CD4-positive, alpha-beta T cell (primary cell): ENCODE data around the gene GRK5. TPM values are rescaled to one million over a fixed set of nuclear protein-coding genes. Genes with fewer than 3 reads are reported as not detected.

Source experiments
- ATAC-seq: fragments of 200-7000 bp; cut with Tn5 transposase; one replicate; pipeline ENCODE4 v1.10.0; 2022; ENCODE audit warnings: mild to moderate bottlenecking; ENCODE audit not compliant: poor library complexity
- CTCF ChIA-PET: fragments of 350-600 bp; sonication (Branson Sonifier 250); formaldehyde crosslinking; loops from one replicate; lab custom pipeline; 2021; ENCODE audit warnings: antibody characterized with exemption, inconsistent platforms; lab: Charles Lee
- POLR2A ChIA-PET: fragments of 350-600 bp; sonication (Branson Sonifier 250); formaldehyde crosslinking; loops from one replicate; lab custom pipeline; 2021; ENCODE audit warnings: antibody characterized with exemption, inconsistent platforms; lab: Charles Lee
- DNase-seq, 14 experiments: peaks; one replicate each; pipeline ENCODE4 v3.0.0-alpha.2; 2013 to 2020; ENCODE audit warnings: mixed read lengths in 2 of 14
- H3K27ac ChIP-seq, 2 donors: one replicate each; pipeline versions ENCODE4 v1.5.1 to v1.7.0; 2013; ENCODE audit warnings: low read length in 2 of 2, low read depth in 1 of 2, mild to moderate bottlenecking in 1 of 2
- H3K27me3 ChIP-seq, 2 experiments: 1 replicate in 1 of 2; 2 replicates in 1 of 2; pipeline versions ENCODE4 v1.6.1 to v1.7.0; 2013; ENCODE audit warnings: low read length in 2 of 2, control low read depth in 1 of 2, mild to moderate bottlenecking in 1 of 2, moderate library complexity in 1 of 2; ENCODE audit not compliant: insufficient read depth in 2 of 2, control insufficient read depth in 1 of 2
- H3K36me3 ChIP-seq: one replicate; pipeline ENCODE4 v1.6.1; 2013; ENCODE audit warnings: low read length, control low read depth; ENCODE audit not compliant: insufficient read depth
- H3K4me1 ChIP-seq: one replicate; pipeline ENCODE4 v1.6.1; 2013; ENCODE audit warnings: low read length, control low read depth; ENCODE audit not compliant: insufficient read depth
- H3K4me3 ChIP-seq: one replicate; pipeline ENCODE4 v1.5.1; 2013; ENCODE audit warnings: mild to moderate bottlenecking, low read length, moderate library complexity
- H3K9me3 ChIP-seq, 2 experiments: 1 replicate in 1 of 2; 2 replicates in 1 of 2; pipeline versions ENCODE4 v1.6.1 to v1.7.0; 2013; ENCODE audit warnings: low read length in 2 of 2, mild to moderate bottlenecking in 2 of 2, control low read depth in 1 of 2, moderate library complexity in 1 of 2; ENCODE audit not compliant: control insufficient read depth in 1 of 2, insufficient read depth in 1 of 2
- H3K27ac Mint-ChIP-seq: one replicate; pipeline ENCODE4 v1.8.0; 2020; ENCODE audit warnings: mixed read lengths
- H3K27me3 Mint-ChIP-seq: one replicate; pipeline ENCODE4 v1.8.0; 2021; ENCODE audit warnings: mixed read lengths
- H3K36me3 Mint-ChIP-seq: one replicate; pipeline ENCODE4 v1.8.0; 2021; ENCODE audit warnings: low read depth, mixed read lengths
- H3K4me1 Mint-ChIP-seq: one replicate; pipeline ENCODE4 v1.8.0; 2021; ENCODE audit warnings: low read depth, mixed read lengths
- H3K4me3 Mint-ChIP-seq: one replicate; pipeline ENCODE4 v1.8.0; 2020; ENCODE audit warnings: mild to moderate bottlenecking, mixed read lengths
- H3K9me3 Mint-ChIP-seq: one replicate; pipeline ENCODE4 v1.8.0; 2020; ENCODE audit warnings: mixed read lengths
- CTCF ChIP-seq: fragments of 200-600 bp; IDR thresholded peaks from one replicate; pipeline ENCODE4 v1.8.0; 2022; ENCODE audit warnings: antibody characterized with exemption, mild to moderate bottlenecking
- intact Hi-C, 2 experiments: fragments of 100-400 bp; cut with DNase I in 1 of 2; cut with micrococcal nuclease in 1 of 2; formaldehyde crosslinking; loops; one replicate each; pipeline versions ENCODE4 v1.15.1 to v1.9.0; 2023 to 2025; cut with DNase I, micrococcal nuclease
- total RNA-seq, 174 experiments: library from RNA in 2 of 174; stranded (reverse) in 2 of 174; gene quantifications; one replicate each; pipeline ENCODE4 v1.2.3 and lab custom pipeline; 2021 to 2026

The GRK5 gene
- total RNA-seq, 2 experiments from 2014 or later = 19.2 to 20.8 TPM

GRCh38 chr10:119216127-119216526 is 8.8 kb downstream of the GRK5 start:
- H3K9me3 Mint-ChIP-seq = no peaks in the 10 kb centered on the region
- no peak for ATAC-seq
- CTCF ChIA-PET = interaction anchor here (0.7 kb wide), 1 partner anchor 90 kb away, joined by 3 read pairs; no protein-coding TSS in a partner anchor
- peak overlapping the region; percentile 14 for H3K27ac Mint-ChIP-seq
- H3K9me3 ChIP-seq = no peaks in the 10 kb centered on the region
- no peak overlapping the region for H3K4me3 ChIP-seq
- no peak for TF ChIP-seq CTCF
- no peak overlapping the region for H3K27ac ChIP-seq
- peaks cover 53% of the 10 kb centered on the region for H3K4me1 Mint-ChIP-seq
- peaks cover 32% of the 10 kb centered on the region for H3K4me1 ChIP-seq
- H3K36me3 ChIP-seq = no peaks in the 10 kb centered on the region
- no peaks in the 10 kb centered on the region for H3K27me3 Mint-ChIP-seq
- no peak overlapping the region for H3K4me3 Mint-ChIP-seq
- POLR2A ChIA-PET = interaction anchor here (1.0 kb wide), 1 partner anchor 9 kb away, joined by 4 read pairs; the partner anchor contains the start of gene GRK5
- no peak for DNase-seq
- intact Hi-C loops = no loop called here
- H3K27me3 ChIP-seq = no peaks in the 10 kb centered on the region
- H3K36me3 Mint-ChIP-seq = no peaks in the 10 kb centered on the region

- no peak for TF ChIP-seq CTCF
- no peaks in the 10 kb centered on the region for H3K36me3 ChIP-seq
- CTCF ChIA-PET = no interaction called here
- ATAC-seq = no peak
- Mint-ChIP-seq H3K27ac (no peak overlapping the region), H3K9me3 (no peaks in the 10 kb centered on the region), H3K27me3 (no peaks in the 10 kb centered on the region), H3K36me3 (no peaks in the 10 kb centered on the region), H3K4me1 (peaks cover 53% of the 10 kb centered on the region), H3K4me3 (no peak overlapping the region)
- H3K27ac ChIP-seq = no peak overlapping the region
- no peaks in the 10 kb centered on the region for H3K27me3 ChIP-seq
- peaks cover 21% of the 10 kb centered on the region for H3K4me1 ChIP-seq
- H3K9me3 ChIP-seq = no peaks in the 10 kb centered on the region
- no peak for DNase-seq
- POLR2A ChIA-PET = no interaction called here
- no peak overlapping the region for H3K4me3 ChIP-seq
- intact Hi-C loops = no loop called here
Measured at GRCh38 chr10:119217401-119217800, 10.0 kb downstream of the GRK5 start.

GRCh38 chr10:119217991-119218490 is 10.7 kb downstream of the GRK5 start:
- Mint-ChIP-seq H3K36me3 (no peaks in the 10 kb centered on the region), H3K27ac (no peak overlapping the region), H3K4me1 (peaks cover 48% of the 10 kb centered on the region), H3K9me3 (no peaks in the 10 kb centered on the region), H3K4me3 (no peak overlapping the region), H3K27me3 (no peaks in the 10 kb centered on the region)
- no peak for TF ChIP-seq CTCF
- H3K27me3 ChIP-seq = no peaks in the 10 kb centered on the region
- H3K36me3 ChIP-seq = no peaks in the 10 kb centered on the region
- no peak overlapping the region for H3K4me3 ChIP-seq
- ChIA-PET CTCF (interaction anchor here (1.0 to 1.2 kb wide), 3 partner anchors 9 to 88 kb away, joined by 3 to 5 read pairs (median 3); no protein-coding TSS in a partner anchor), POLR2A (no interaction called here)
- intact Hi-C loops = no loop called here
- ATAC-seq (no peak), DNase-seq (no peak)
- no peaks in the 10 kb centered on the region for H3K9me3 ChIP-seq
- H3K4me1 ChIP-seq = peaks cover 15% of the 10 kb centered on the region
- H3K27ac ChIP-seq = no peak overlapping the region
